HG02870 (cell line): ENCODE results near the gene EPSTI1.

Experiments used
- ATAC-seq: cut with Tn5 transposase; IDR thresholded peaks from one replicate; pipeline ENCODE4 v1.9.1; 2021; ENCODE audit warnings: mild to moderate bottlenecking, moderate library complexity; ENCODE audit not compliant: unreplicated experiment

EPSTI1 gene

DNA sequence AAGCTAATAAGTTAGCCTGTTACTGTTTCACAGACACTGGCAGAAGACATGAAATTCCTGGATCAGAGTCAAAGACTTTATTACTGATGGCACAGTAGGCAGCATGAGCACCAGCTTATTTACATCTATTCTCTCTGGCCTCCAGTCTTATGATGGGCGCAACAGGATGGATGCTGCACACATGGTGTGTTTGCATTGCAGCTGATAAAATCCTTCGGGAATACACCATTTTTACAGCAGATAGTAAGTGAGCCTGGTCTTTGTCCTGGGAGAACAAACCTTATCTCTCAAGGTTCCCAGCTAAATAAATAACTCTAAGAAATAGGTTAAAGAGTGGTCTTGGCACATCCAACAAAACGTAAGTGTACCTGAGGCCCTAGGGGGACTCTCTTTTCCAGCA lies 16.0 kb downstream of the EPSTI1 start:
- no peak for ATAC-seq

DNA sequence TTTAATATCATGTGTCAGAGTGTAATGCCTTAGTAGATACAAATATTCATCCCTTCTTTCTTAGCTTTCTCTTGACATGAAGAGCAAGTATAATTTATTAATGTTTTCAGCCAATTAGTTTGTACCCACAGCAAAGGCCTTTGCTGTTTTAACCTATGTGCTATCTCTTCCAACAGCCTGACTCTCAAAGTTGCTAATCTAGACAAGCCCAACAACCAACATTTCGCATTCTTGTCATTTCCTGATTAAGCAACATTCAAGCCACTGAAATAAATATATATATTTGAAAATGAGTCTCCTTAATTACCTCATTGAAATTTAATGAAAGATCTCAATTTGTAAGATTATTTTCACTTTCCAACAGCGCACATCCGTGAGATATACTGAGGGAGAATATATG lies 18.5 kb downstream of the EPSTI1 start:
- no peak for ATAC-seq

DNA sequence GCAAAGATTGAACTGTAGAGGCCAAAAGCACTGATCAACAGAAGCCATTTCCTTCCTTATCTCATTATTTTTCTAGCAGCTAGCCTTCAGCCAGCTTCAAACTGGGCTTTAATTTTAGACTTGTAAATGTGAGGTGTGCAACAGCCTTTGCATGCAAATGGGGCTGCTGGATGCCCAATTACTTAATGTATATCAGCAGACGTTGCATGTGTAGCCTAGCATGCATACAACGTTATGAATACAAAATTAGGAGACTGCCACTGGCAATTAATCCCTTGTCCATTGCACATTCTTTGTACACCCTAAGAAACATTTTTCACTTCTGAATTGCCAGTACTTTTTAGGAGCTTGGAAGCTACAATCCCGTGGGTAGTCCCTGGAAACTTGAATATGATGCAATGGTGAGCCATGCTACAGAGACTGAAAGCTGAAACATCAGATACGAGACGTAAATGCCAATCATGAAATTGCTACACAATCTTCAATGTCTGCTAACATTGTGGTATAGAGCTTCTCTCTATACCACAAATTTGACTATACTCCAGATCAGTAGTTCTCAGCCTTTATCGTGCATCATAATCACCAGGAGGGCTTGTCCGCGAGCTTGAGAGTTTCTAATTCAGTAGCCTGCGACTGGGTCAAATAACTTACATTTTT lies 20.2 kb downstream of the EPSTI1 start:
- ATAC-seq = no peak

DNA sequence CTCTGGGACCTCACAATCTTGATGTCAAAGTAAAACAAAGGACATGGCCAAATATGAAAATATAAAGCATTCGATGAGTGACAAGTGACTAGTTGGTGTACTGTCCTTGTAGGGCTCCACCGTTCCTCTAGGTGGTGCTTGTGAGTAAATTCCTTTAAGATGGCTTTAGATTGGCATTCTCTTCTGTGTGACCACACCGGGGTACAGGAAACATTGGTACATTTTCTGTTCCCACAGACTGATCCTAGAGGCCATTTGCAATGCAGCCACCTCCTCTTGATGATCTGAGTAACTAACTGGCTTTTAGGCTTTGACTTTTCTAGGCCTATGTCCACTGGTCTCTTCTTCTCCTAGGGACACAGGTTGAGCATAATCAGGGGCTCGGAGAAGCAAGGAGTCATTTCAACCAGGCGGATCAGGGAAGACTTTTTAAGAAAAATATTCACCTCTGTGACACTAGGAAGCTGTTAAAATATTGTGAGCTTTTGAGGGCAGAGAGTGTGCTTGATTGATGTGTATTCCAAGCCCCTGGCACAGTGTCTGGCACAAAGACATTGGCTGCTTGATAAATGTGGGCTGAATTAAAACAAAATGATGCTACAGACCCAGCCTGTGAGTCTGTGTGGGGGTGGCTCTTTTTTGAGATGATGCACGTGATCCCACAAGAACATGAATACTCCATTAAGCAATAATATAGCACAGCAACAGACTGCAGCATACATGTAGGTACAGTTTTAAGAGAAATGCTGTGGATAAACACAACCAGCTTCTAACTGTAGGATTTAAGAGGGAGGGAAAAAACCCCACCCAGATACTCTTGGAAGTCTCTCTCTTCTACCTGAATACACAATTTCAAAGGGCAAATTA lies 21.0 kb downstream of the EPSTI1 start:
- ATAC-seq = no peak

DNA sequence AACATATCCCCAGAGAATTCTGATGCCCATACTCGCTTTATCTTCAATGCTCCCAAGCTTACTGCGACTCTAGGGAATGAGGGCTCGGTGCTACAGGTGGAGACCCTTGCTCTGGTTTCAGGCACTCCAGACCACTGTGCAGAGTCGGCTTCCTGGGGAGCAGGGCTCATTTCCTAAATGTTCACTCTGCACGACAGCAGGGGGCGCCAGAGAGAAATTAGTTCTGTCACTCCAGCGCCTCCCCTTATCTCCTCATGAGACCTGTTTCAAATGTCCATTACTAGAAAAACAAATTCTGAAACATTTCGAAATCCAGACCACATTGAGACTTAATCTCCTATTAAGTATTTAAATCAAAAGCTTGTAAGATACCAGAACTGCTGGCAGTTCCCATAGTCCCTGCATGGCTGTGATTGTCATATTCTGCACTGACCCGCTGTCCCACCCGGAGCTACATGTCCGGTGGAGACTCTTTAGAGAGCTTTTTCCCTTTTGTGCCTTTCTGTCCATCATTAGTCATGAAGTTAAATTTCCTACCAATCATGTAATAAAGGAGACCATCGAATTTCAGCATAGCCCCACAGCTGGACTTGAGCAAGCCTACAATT lies 22.4 kb downstream of the EPSTI1 start:
- ATAC-seq = no peak

DNA sequence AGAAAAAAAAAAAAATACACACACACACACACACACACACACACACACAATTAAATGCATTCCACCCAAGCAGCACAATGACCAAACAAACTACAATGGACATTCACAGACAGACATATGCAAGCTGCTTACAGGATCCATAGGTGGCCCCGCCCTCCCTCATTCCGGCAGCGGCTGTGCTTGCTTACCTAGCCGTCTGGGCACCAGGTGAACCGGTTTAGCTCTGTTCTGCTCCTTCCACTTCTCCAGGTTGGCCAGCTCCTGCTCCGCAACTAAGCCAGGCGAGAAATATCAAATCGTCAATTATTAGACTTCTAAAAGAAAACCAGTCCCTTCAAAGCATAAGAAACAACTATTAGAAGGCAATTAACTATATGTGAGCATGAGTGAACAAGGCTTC lies 23.1 kb downstream of the EPSTI1 start:
- no peak for ATAC-seq

DNA sequence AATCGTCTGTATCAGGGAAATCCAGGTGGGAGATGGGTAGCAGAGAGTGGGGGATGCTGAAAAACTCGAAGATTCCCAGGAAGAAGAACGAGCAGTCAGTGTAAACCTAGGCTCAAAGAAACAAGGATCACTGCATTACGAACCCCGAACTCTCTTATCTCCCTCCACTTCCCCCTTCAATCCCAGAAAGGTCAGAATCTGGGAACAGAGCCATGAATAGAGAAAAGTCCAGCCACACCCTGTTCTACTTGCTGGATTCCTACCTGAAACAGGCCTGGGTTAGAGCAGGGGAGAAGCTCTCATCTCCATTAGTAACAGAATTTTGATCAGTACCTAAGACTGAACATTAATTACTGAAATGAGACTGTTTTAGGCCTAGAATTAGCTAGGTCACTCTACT lies 24.4 kb downstream of the EPSTI1 start:
- ATAC-seq = no peak

DNA sequence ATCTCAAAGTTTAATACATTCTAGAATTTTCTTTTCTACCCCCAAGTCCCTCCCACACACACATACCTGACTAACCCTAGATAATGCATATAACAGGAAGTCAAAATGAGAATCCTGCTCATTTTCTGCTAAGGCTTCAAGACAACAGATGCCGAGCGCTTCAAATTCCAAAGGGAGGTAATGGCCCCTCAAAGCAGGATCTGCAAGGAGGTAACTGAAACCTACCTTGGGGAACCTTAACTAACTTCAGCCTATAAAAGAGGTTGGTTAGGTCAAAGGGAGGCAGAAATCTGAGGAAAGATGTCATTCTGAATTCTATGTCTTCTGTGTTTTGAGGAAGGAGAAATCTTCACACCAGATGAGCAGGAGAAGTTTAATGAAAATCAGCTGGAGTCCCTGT lies 26.8 kb downstream of the EPSTI1 start:
- no peak for ATAC-seq

DNA sequence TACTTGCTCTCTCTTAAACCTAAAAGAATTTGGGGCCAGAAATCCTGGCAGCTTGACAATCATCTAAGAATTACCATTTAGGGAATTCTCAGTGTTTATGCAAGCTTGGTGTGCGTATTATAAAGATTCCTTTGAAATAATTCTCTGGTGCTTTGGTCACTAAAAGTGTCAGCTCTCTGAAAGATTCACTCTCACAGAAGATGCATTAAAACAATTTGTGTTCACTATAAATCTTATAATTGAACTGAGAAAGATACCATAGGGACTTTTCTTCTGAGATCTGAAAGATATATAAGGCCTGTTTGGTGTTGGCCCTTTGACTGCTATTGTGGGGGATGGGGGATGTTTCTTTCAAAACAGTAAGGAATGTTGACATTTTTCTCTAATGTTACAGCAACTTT lies 27.3 kb downstream of the EPSTI1 start:
- no peak for ATAC-seq

DNA sequence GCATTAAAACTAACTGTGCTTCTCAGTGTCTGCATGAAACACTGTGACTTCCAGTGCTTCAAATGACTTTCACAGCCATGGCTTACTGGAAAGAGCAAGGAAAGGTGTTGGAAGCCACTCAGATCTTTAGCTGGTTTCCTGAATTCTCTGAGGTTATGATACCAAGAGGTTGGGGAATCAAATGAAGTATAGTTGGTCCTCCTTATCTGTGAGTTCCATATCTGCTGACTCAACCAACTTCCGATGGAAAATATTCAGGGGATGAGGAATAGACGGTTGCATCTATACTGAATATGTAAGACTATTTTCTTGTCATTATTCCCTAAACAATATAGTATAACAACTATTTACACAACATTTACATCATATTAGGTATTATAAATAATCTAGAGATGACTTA lies 32.4 kb downstream of the EPSTI1 start:
- ATAC-seq = no peak

DNA sequence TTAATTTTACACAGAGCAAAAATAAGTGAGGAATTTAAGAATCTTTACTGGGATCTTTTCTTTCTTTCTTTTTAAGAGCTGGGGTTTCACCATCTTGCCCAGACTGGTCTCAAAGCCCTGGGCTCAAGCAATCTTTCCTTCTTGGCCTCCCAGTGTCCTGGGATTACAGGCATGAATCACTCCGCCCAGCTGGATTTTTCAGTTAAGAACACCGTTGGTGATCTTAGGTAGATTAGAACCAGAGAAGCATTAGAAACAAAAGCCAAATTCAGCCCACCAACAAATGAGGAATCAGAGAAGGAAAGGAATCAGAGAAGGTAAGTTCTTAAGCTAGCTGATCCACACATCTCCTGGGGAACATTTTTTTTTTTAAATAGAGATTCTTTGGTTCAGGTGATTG lies 34.2 kb downstream of the EPSTI1 start:
- no peak for ATAC-seq

DNA sequence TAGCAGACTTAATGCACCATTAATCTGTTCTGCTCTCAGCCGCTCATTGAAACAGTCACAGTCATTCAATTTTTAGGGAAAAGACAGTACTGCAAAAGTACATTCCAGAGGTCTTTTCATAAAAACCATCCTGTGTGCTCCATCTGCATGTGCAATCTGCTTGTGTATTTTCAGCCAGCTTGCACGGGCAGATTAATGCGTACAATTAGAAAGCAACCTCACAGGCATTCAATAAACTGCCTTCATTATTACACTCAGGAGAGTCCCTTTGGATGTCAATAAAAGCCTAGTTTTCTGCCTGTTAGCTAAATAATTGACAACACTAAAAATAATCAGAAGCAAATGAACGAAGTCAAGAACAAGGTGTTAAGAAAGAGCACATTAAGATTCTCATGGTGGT lies 41.9 kb downstream of the EPSTI1 start:
- ATAC-seq = no peak

DNA sequence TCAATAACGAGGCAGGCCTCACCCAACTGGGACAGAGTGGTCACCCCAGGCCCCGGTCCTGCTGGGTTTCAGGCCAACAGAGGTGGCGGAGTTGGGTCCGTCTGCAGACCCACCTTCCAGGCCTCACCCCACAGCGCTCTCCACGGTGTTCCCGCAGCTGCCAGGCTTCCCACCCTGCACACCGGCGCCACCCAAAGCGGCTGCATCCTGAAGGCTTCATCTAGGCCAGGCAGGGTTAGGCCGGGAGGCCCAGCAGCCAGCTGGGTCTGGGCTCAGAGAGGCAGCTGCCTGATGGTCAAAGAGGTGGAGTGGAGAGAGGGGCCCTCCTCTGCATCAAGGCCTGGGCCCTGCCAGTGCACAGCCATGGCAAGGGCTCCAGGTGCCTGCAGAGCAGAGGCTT lies 44.1 kb downstream of the EPSTI1 start:
- ATAC-seq = no peak

DNA sequence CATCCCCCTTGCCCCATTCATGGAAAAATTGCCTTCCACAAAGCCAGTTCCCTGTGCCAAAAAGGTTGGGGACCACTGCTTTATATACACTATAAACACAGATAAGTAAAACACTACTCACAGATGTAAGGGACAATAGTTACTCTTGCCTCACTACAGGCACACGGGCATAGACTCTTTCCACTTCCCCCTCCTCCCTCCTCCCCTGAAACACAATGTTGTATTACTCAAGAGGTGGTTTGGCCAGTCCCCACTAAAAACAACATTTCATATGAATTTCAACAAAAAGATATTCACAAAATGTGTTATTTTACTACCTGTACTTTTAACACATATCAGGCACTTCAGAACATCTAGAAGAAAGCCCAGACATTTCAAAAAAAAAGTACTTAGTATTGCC lies 45.1 kb downstream of the EPSTI1 start:
- ATAC-seq = no peak

DNA sequence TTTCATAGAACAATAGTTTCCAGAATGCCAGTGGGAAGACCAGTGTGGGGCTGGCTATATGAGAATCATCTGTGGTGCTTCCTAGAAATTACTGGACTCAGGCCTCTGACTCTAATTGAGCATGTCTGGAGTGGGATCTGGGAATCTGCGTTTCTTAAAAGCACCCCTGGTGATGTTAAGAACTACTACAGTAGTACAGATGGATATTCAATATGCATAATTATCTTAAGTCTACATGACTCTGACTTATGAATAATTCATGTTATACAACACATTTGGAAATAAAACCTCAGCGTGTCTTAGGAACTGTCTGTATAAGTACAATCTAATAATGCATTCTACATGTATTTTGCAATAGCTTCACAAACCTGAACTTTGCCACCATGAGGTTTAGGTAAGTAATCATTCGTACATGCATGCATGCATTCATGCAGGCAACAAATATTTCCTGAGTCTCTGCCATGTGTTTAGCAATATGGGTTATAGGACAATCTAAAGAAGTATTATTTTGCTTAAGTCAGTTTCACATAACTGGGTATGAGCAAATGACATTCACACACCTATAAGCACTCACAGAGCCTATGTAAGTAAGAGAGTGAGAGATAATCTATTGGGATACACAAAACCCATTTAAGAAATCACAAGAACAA lies 62.0 kb downstream of the EPSTI1 start:
- no peak for ATAC-seq

DNA sequence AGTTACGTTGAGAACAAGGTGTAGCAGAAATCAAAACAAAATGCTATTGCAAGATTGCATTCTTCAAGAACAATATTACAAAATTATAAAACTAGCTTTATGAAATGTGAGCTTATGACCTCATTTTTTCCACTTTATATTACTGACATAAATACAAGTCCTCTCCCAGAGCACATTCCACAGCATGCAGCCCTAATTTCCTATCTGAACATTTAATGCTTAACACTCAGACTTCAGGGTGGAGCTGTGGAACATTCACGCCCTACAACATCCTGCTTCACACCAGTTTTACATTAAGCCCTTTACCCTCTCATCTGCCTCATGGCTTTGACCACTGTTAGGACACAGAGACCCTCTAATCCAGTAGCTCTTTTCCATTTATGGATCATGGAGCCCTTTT lies 65.5 kb downstream of the EPSTI1 start:
- ATAC-seq = no peak

DNA sequence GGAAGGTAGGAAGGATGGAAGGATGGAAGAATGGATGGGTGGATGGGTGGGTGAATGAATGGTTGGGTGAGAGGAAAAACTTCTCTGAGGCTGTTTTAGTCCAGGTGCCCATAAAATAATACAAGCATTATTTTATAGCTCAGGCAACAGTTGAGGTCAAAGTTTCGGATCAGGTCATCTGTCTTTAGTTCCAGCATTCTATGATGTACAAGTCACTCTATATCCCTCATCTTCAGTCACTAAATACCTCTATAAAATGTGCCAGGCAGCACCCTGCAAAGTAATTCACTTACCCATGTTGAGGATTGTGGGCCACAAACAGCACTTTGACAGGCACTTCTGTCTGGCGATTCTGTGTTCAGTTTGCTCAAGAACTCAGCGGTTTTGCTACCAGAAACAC lies 66.0 kb downstream of the EPSTI1 start:
- ATAC-seq = no peak

DNA sequence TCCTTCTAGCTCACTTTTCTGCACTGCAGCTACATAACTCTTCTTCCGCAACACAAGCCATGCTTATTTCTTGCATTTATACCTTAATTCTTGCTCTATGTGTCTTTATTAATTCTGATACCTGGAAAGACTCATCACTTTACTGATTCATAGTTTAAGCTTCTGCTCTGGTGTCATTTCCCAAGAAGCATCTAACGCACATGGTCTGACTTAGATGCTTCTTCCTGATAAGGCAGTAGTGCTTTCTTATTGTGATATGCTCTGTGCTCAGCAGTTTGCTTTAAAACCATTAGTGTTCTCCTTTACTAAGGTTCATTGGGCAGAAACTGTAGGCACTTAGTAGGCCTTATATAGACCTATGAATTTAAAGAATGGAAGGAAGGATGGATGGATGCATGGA lies 66.4 kb downstream of the EPSTI1 start:
- no peak for ATAC-seq

DNA sequence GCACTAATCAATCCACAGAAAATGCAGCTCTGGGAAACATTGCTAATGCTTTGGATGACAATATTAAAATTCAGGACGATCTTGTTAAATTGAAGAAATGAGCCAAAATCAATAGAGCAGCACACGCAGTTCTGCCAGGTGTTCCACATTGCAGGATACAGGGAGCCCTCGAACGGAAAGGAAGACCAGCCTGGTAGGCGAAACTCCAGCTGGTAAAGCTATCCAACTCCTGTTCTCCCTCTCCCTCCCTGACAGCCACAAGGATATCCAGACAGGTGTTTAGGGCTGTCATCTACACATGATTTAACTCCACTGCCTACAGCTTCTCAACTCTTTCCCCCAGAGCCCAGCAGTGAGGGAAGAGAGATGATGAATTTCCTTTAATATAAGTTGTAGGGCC lies 67.7 kb downstream of the EPSTI1 start:
- ATAC-seq = no peak

DNA sequence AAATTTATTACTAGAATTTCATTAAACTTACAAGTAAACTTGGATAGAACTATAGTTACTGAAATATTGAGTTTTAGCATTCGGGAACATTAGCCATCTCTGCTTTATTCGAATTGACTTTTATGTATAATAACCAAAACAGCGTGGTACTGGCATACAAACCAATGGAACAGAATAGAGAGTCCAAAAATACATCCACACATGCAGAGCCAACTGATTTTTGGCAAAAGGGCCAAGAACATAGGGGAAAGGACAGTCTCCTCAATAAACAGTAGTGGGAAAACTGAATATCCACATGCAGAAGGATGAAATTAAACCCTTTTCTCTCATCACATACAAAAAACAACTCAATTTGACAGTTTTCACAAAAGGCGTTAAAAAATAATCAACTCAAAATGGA lies 84.3 kb downstream of the EPSTI1 start:
- no peak for ATAC-seq

DNA sequence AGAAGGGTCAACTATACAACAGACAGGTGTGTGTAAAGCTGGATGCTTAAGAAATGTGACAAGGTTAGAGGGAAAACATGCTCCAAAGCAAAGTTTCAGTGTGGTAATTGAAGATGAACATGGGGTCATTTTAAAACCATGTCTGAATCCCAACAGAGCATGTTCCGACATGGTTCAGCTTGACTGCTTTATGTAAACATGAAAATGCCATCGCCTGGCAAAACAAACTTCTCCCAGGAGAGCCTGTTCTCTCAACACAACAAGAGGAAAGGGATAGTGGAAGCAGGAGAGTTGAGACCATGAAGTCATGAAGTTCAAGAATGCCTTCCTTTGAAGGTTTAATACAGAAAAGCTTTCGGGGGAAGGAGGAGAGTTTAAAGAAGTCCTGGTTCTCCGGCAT lies 85.8 kb downstream of the EPSTI1 start:
- no peak for ATAC-seq

DNA sequence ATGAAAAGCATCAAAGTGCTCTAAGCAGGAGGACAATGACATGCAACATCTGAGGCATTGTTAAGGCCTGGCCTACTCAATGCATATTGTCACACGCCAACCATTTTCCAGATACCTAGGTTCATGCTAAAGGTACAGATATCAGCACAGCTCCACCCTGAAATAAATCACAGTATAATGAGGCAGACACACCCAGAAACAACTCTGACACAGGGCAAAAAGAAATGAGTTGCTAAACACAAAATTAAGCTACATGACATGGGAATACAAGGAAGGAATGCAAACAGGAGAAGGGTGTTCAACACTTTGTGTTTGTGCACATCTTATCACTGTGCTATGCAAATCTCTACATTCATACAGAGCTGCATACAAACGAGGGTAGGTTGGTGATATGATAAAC lies 86.5 kb downstream of the EPSTI1 start:
- no peak for ATAC-seq
